HG02938 (cell line): ENCODE results near the gene SLCO2A1.
"Not testable (repeated sequence)": the region's sequence is repeated elsewhere in the genome, so short reads cannot be mapped to it uniquely, and the experiment has no call there.

Experiments
- ATAC-seq: cut with Tn5 transposase; IDR thresholded peaks from one replicate; pipeline ENCODE4 v1.9.1; 2021; ENCODE audit warnings: mild to moderate bottlenecking, moderate library complexity; ENCODE audit not compliant: unreplicated experiment

Gene SLCO2A1

GRCh38 chr3:134029734-134030378 lies at the start of gene SLCO2A1:
TSS of gene SLCO2A1 (minus strand) at chr3:134029925. CDS start at chr3:134029802, 123 bp downstream.
- no peak for ATAC-seq

DNA sequence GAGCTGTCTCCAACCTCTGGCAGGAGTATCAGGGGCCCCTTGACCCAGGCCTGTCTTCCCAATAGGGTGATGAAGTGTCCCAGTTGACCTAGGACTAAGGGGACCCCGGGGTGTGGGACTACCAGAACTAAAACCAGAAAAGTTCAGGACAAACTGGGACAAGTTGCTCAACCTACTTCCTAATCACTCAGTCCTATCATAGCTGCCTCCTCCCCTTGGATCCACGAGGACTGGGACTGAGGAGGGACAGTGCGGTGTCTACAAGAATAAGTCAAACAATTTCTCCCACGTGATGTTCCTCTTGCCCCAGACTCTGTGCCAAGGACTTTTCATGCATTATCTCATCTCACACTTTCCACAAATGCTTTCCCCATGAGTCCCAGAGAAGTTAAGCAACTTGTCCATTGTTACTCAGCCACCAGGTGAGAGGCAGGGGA lies 49.4 kb upstream of the SLCO2A1 start:
- no peak for ATAC-seq

GRCh38 chr3:134078169-134078831 lies 48.6 kb upstream of the SLCO2A1 start:
- ATAC-seq = no peak

- ATAC-seq = no peak
These were observed 48.0 kb upstream of the SLCO2A1 start for GRCh38 chr3:134077649-134078161.

DNA sequence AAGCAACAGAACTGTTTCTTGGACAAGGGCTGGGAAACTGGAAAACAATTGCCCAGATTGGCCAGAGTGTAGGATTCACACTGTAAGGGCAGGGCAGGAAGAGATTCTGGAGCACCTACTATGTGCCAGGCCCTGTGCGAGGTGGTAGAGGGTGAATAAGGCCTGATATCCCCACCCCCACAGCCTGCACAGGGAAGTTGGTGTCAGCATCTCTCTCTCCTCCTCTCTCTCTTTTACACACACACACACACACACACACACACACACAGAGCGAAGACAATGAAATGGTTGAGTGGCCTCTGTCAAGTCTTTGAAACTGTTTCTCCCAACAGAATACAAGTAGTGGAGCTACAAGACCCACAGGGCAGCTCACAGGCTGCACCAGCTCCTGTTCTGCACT lies 47.1 kb upstream of the SLCO2A1 start:
- ATAC-seq = no peak

GRCh38 chr3:134075846-134076245 lies 46.1 kb upstream of the SLCO2A1 start:
- ATAC-seq = no peak

DNA sequence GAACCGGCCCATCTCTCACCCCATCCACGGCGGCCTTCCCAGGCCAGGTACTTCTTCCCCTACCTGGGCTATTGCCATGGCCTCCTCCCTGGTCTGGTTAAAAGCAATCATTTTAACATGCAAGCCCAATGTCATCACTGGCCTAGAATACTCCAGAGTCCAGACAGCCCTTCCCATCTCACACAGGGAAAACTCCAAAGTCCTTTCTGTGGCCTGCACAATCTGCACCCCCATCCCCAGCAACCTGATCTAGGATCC lies 45.8 kb upstream of the SLCO2A1 start:
- ATAC-seq = no peak

- ATAC-seq = no peak
These were observed 45.3 kb upstream of the SLCO2A1 start for GRCh38 chr3:134074790-134075567.

DNA sequence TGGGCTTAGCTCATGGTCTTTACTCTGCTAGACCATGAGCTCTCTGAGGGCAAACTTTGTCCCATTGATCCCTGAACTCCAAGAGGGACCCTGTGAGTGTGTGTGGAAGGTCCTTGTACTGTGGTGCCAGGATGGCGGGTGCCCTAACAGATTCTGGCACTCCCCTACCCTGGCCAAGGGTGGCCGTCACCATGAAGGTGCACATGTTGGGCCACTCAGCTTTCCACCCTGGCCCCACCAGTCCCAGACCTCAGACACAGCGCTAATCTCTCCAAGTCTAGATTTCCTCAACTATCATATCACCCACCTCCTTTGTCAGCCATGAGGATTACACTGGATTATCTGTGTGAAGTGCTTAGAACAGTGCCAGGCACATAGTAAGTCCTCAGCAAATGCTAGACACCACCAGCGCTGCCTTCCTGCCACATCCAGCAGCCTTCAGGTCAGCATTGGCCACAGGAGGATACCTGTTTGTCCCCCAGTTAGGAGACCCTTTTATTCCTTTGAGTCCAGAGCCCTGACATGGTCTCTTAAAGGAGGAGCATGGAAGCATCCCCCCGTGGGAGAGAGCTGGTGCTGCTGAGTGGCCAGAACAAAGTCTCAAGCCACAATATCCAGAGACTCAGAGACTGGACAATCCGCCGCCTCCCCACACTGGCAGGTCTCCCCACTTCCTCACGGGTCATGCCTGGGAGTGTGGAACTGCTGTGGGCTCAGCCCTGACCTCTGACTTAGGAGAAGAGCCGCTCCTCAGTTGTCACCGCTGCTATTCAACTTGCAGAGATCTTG lies 44.5 kb upstream of the SLCO2A1 start:
- no peak for ATAC-seq

GRCh38 chr3:134073583-134073945 lies 43.8 kb upstream of the SLCO2A1 start:
- no peak for ATAC-seq

- ATAC-seq = no peak
These were observed 43.3 kb upstream of the SLCO2A1 start for GRCh38 chr3:134072881-134073582.

DNA sequence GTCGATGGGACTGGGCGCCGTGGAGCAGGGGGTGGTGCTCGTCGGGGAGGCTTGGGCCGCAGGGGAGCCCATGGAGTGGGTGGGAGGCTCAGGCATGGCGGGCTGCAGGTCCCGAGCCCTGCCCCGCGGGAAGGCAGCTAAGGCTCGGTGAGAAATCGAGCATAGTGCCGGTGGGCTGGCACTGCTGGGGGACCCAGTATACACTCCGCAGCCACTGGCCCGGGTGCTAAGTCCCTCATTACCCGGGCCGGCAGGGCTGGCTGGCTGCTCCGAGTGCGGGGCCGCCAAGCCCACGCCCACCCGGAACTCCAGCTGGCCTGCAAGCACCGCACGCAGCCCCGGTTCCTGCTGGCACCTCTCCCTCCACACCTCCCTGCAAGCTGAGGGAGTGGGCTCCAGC lies 40.6 kb upstream of the SLCO2A1 start:
- ATAC-seq = not testable (repeated sequence)

DNA sequence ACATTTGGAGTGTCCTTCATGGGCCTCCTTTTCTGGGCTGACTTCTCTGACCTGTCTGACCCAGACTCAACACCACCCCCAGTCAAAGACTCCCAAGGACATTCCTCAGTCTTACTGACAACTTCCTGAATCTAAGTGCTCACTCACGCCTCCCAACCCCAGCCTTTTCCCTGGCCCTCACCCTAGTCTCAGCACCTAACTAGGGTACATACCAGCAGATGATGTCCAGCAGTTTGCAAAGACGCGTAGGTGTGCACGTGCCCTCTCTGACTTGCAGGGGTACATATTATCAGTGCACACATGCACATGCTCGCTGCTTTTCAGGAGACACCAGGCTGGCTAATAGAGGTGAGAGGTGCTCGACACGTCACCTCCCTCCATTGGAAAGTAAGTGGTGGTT lies 38.7 kb upstream of the SLCO2A1 start:
- no peak for ATAC-seq

- no peak for ATAC-seq
These were observed 37.9 kb upstream of the SLCO2A1 start for GRCh38 chr3:134067531-134068161.

DNA sequence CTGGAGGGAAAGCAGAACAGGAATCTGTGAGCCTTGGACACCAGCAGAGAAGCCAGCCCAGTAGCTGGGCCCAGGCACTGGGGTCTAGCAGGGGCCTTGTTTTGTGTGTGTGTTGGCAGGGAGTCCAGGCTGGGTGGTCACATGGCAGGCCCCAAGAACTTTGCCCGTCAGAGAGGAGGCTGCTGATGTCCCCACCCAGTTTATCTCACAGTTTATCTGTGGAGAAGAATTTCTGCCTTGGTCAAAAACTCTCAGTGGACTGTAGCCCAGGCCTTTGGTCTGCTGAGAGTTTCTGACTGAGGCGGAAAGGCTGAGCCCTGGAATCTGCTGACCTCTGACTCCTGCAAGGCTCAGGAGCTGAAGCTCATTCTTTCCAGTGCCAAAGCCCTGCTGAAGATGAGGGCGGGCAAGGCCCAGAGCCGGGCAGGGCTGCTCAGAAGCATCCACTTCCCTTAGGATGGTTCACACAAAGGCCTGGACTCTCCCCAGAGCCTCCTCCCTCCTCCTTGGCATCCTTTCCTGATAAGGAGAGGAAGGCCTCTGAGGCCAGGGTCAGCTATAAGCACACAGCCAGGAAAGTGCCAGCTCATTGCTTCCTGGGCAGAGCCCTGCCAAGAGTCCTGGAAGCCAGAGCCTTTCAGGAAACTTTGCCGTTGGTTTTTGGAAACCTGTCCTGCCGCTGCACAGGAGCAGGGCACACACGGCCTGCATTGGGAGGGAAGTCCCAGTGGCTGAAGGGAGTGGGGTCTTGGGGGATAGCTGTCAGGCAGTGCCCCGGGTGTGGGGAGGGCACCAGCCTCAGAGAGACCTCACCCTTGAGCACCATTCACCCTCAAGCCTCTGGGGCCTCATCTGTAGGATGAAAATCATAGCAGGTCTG lies 37.2 kb upstream of the SLCO2A1 start:
- ATAC-seq = no peak

DNA sequence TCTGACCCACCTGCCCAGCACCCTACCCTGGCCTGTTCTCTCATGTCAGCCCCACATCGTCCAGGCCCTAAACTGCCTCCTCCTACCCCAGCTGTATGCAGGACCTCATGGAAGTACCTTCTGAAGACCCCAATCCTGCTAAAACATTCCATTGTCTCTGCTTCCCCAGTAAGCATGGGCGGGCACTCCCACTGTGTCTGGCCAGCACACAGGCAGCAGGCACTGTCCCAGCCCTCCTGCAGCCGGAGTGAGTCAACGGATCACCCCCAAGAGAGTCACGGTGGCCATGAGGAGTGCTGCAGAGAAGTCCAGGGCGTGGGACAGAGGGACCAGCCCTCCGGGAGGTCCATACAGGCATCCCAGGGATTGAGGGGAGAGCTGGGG lies 36.4 kb upstream of the SLCO2A1 start:
- ATAC-seq = no peak

DNA sequence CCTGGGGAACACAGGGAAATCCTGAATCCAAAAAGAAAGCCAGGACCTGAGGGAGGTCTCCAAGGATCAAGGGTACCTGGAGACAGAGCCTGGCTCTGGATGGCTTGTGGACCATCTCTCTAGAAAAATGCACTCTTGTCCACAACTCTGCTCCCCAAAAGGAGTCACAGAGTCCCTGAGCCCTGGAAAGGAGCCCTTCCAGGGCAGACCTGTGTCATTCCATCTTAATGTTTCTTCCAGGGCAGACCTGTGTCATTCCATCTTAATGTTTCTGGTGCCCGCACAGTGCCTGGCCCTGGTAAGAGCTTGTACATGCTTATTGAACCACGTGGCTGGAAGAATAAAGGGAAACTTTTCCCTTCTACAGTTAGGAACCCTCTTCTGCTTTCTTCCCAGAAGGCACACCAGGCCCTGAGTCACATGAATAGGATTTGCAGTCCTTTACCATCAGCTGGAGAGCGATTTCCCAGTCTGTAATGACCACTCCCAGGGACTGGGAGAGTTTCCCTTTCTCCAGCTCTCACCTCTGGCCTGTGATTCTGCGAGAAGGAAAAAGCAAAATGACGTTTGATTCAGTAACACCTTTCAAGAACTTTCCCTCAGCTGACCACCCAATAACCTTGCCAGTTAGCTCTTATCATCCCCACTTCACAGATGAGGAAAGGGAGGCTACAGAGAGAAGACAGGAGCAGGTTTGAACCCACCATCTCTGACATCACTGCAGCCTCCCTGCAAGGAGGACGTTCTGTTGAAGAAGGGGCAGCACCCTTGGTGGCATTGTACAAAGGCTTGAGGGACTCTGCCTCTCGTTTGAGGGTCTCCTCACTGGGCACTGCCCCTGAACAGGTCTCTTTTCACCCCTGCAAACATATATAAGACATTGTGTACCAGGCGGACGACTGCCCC lies 35.8 kb upstream of the SLCO2A1 start:
- ATAC-seq = no peak

DNA sequence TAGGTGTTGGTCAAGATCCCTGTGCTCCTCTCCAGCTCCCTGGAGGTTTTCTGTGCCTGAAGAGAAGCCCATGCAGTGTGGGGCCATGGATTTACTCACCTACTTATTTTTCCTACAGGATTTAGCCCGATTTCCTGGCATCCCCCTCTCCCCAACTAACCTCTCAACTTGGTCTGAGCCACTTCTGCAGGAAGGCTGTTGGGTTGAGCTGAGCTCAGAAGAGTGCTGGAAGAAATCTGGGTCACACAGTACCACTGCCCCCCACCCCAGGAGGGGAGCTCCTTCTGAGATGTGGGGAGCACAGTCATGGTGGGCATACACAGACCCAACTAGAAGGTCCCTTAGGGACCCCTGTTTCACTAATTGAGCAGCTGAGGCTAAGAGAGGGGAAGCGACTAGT lies 34.4 kb upstream of the SLCO2A1 start:
- no peak for ATAC-seq
